ENCODE measurements around the gene DHX34.
"Not testable (repeated sequence)": the region's sequence is repeated elsewhere in the genome, so short reads cannot be mapped to it uniquely, and the experiment has no call there.

Gene DHX34

DNA sequence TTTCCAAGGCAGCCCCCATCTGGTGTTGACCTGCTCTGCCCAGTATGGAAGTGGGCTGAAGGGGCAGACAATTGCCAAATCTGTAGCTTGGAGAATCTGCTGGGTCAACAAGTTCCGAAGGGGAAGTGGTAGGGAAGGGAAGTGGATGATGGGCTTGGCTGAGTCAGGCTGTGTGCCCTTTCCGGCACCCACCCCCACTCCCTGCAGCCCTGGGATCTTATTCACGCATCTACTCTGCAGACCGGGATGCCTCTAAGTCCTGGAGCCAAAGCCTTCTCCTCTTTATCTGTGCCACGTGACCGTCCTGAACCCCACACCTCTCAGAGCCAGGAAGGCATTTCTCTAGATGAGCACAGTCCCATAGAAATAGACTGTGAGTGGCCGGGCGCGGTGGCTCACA, 24.6 kb upstream of the DHX34 start:
- no peak for DNase-seq

DNA sequence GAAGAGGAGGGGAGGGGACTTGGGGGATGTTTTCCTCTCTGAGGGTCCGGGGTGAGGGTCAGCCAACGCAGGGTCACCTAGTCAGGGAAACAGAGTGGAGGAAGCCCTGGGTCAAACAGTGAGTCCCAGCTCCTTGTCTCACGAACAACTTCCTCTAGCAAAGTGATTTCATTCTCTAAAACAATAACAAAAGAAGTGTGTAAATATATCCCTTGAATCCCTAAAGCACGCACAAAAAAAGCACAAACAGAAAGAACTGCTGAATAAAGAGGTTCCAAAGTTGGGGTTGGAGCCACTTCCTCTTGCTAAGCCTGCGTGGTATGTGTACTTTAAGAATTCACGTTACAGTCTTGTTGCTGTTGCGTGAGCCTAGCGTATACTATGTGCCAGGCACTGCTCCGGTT, 18.6 kb upstream of the DHX34 start:
- no peak for DNase-seq

DNA sequence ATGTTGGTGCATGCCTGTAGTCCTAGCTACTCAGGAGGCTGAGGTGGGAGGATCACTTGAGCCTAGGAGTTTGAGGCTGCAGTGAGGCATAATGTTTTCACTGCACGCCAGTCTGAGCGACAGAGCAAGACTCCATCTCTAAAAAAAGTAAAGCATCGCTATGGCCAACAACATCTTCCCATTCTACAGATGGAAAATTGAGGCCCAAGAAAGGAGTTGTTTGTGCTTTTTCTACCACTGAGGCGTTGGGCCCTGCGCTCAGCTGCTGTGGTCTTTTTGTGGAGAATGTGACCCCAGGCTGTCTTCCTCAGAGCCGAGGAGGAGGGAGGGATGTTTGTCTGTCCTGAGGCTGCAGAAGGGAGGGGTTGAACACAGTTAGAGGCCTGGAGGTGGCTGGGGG, 17.6 kb upstream of the DHX34 start:
- DNase-seq: no peak

DNA sequence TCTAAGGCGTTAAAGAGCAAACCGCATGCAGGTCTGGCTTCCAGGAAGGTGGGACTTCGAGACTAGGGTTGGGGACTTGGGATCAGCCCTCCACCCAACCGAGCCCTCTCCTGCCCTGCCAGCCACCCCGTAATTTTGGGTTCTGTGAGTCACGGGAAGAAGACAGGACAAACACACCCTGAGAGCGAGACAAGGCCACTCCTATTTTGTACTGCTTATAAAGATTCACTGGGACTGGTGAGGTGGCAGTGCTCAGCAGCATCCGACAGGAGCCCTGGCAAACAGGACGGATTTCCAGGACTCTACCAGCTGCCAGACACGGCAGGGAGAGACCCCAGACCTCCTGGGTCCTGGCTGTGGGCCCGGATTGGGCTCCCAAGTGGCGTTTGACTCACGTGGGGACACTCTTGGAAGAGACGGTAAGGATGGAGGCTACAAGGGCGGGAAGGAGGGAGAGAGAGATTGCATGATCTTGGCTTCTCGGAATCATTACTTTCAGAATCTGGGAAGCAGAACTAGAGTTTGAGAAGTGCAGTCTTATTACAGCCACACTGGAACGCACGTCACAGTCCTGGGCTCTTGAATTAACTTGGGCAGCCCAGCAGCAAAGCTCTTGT, 17.1 kb upstream of the DHX34 start, which contains the start of gene C5AR2:
TSS of gene C5AR2 (plus strand) at position 245 of the 617 bp plus-strand sequence. CDS start 8,625 bp downstream, outside the sequence.
- no peak for DNase-seq

DNA sequence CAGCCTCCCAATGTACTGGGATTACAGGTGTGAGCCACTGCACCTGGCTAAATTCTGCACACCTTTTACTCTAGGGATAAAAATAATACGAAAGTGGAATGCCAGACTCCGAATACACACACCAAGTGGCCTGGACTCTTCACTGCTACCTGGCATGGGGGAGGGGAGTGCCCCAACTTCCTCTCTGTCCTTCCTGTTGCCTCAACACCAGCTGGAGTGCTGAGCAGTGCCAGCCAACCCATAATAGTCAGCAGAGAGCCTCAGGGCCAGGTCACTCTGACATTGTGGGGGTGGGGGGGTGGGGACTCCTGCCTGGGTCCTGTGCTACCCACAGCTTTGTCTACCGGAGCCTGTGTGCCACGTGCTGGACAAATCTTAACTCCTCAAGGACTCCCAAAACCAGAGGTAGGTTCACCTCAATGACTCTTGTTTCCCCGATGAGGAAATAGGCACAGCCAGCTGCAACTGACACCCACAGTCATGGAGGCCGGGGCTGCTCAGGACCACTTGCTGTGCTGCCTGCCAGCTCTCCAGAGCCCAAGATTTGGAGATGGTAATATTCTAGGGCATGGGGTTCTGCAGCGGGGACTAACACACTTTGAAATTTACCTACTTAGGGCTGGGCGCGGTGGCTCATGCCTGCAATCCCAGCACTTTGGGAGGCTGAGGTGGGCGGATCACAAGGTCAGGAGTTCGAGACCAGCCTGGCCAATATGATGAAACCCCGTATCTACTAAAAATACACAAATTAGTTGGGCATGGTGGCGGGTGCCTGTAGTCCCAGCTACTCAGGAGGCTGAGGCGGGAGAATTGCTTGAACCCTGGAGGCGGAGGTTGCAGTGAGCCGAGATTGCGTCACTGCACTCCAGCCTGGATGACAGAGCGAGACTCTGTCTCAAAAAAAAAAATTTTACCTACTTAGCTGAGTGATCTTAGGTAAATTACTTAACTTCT, 12.1 kb upstream of the DHX34 start:
- not testable (repeated sequence) for DNase-seq

DNA sequence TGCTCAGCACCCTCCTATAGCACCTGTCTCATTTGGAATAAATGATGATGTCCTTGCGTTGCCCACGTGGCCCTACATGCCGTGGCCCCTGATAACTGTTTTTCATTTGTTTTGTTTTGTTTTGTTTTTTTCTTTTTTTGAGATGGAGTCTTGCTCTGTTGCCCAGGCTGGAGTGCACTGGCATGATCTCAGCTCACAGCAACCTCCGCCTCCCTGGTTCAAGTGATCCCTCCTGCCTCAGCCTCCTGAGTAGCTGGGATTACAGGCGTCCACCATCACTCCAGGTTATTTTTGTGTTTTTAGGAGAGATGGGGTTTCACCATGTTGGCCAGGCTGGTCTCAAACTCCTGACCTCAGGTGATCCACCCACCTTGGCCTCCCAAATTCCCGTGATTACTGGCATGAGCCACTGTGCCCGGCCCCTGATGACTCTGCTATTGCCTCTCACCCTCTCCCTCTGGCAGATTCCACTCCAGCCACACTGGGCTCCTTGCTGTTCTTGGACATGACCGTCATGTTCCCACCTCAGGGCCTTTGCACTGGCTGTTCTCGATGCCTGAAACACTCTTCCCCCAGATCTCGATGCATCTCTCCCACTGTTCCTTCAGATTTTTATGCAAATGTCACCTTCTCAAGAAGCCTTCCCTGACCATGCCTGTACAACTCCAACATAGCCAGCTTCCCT, 9.8 kb upstream of the DHX34 start:
- no peak for DNase-seq

DNA sequence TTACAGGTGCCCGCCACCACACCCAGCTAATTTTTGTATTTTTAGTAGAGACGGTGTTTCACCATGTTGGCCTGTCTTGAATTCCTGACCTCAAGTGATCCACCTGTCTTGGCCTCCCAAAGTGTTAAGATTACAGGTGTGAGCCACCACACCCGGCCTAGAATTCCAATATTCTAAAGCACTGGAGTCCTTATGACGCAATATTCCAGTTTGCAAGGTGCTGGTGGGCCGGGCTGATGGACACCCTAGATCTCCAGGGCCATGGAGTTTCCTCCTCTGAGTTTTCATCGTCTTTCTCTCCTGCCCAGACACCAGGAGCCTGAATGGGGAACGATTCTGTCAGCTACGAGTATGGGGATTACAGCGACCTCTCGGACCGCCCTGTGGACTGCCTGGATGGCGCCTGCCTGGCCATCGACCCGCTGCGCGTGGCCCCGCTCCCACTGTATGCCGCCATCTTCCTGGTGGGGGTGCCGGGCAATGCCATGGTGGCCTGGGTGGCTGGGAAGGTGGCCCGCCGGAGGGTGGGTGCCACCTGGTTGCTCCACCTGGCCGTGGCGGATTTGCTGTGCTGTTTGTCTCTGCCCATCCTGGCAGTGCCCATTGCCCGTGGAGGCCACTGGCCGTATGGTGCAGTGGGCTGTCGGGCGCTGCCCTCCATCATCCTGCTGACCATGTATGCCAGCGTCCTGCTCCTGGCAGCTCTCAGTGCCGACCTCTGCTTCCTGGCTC, 8.5 kb upstream of the DHX34 start:
- no peak for DNase-seq

DNA sequence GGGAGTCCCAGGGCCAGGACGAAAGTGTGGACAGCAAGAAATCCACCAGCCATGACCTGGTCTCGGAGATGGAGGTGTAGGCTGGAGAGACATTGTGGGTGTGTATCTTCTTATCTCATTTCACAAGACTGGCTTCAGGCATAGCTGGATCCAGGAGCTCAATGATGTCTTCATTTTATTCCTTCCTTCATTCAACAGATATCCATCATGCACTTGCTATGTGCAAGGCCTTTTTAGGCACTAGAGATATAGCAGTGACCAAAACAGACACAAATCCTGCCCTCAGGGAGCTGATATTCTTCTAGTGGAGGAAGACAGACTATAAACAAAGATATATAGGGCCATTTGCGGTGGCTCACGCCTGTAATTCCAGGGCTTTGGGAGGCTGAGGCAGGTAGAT, 7.4 kb upstream of the DHX34 start:
- no peak for DNase-seq

DNA sequence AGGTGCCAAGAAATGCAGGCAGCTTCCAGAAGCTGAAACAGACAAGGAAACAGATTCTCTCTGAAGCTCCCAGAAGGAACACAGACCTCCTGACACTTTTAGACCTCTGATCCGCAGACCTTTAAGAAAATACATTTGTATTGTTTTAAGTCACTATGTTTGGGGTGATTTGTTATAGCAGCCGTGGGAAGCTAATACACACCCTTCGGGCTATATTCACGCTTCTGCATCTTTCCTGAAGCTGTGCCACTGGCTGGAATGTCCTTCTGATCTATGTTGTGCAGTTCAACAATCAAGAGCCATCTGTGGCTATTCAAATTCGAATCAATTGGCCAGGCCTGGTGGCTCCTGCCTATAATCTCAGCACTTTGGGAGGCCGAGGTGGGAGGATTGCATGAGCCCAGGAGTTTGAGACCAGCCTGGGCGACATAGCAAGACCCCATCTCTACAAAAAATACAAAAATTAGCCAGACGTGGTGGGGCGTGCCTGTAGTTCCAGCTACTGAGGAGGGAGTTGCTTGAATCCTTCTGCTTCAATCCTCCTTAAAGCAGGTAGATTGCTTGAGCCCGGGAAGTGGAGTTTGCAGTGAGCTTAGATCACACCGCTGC, 5.8 kb upstream of the DHX34 start:
- DNase-seq: no peak

DNA sequence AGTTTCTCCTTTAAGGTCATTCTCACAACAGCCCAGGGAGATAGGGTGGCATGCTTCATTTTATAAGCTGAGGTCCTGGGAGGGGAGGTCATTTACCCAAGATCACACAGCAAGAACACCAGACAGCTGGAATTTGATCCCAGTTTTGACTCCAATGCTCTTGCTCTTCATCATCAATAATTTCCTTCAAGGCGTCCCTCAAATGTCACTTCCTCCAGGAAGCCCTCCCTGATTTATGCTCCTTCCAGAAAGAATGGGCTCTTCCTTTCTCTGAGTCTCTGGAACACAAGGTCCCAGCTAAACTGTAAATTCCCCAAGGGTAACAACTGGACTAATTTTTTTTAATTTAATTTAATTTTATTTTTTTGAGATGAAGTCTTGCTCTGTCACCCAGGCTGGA, 4.7 kb upstream of the DHX34 start:
- no peak for DNase-seq

DNA sequence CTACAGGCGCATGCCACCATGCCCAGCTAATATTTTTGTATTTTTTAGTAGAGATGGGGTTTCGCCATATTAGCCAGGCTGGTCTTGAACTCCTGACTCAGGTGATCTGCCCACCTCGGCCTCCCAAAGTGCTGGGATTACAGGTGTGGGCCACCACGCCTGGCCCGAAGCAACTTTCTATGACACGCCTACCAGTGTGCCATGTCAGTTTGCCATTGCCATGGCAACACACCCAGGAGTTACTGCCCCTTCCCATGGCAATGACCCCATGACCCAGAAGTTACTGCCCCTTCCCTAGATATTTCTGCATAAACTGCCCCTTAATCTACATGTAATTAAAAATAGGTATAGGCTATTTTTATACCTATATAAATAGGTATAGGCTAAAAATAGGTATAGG, 3.1 kb upstream of the DHX34 start:
- not testable (repeated sequence) for DNase-seq

DNA sequence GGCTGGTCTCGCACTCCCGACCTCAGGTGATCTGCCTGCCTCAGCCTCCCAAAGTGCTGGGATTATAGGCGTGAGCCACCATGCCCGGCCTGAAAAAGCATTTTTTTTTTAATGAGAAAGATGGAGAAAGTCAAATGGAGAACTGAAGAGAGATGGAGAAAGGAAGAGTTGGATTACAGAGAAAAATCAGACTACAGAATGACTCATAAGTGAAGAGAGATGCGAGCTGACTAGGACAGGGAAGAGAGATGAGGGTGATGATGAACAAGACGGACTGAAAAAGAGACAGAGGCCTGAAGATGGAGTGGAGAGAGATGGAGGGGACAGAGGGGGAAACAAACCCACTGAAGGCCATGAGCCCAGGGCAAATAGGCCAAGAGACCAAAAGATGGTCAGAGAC, 1.5 kb downstream of the DHX34 start:
- no peak for DNase-seq

DNA sequence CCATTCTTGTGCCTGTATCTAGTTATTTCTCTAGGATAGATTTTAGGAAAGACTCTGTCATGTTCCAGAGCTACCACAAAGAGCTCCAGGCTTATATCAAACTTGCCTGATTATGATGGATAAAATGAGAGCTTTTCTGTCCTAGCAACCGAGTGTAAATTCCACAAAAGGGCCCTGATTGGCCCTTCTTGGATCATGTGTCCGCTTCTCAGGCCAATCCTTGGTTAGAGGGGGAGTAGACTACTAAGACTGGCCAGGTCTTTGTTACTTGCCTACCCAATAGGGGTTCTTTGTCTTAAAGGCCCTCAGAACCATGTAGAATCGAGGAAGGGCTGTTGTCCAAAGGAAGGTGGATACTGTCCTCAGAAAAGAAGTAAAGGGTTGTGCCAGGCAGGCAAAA, 2.4 kb downstream of the DHX34 start:
- DNase-seq: no peak

DNA sequence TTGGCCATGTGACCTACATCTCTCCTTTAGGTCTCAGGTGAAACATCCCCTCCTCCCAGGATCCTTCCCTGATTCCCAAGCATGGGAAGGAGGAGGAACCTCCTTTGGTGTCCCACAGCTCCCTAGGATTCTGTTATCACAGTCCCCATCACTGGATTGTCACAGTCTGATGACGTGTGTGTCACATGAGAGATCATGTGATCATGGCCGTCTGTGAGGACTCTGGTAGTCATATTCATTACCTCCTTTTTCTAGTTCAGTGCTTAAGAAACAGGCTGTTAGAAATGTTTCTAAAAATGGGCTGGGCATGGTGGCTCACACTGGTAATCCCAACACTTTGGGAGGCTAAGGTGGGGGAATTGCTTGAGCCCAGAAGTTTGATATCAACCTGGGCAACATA, 3.0 kb downstream of the DHX34 start:
- DNase-seq: no peak

DNA sequence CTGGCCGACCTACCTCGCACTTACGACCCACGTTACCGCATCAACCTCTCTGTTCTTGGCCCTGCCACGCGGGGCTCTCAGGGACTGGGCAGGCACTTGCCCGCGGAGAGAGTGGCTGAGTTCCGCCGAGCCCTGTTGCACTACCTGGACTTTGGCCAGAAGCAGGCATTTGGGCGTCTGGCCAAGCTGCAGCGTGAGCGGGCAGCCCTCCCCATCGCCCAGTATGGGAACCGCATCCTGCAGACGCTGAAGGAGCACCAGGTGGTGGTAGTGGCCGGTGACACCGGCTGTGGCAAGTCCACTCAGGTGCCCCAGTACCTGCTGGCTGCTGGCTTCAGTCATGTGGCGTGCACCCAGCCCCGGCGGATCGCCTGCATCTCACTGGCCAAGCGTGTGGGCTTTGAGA, 4.2 kb downstream of the DHX34 start:
- DNase-seq: no peak

DNA sequence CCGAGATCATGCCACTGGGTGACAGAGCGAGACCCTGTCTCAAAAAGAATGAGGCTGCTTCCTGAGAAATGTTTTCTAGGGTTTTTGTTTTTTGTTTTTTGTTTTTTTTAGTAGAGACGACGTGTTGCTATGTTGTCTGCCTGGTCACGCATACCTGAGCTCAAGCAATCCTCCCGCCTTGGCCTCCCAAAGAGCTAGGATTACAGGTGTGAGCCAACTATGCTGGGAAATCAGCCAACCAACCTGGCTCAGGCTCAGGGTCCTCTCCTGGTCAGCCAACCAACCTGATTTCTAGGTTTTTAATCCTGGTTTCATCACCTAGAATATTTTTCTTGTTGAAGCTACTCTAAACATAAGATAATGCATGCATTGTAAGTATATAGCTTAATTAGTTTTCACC, 7.8 kb downstream of the DHX34 start:
- DNase-seq: no peak

DNA sequence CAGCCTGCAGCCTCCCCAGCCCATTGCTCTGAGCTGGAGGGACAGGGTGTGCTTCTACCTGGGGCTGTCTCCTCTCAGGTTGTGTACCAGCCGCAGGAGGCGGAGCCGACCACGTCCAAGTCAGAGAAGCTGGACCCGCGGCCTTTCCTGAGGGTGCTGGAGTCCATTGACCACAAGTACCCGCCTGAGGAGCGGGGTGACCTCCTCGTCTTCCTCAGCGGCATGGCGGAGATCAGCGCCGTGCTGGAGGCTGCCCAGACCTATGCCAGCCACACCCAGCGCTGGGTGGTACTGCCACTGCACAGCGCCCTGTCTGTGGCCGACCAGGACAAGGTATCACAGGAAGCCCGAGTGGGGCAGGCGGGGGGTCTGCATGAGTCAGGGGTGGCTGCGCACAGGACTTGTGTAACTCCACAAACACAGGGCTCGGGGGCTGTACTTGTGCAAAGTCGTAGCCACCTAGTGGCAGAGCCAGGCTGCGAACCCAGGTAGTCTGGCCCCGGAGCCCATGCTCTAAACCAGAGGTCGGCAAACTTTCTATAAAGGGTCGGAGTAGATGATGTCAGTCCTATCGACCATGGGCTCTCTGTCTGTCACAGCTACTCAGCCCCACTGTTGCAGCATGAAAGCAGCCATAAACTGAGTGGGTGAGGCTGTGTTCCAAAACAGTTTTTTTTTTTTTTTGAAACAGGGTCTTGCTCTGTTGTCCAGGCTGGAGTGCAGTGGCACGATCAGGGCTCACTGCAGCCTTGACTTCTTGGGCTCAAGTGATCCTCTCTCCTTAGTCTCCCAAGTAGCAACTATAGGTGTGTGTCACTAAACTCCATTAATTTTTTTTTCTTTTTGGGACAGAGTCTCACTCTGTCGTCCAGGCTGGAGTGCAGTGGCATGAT, 8.9 kb downstream of the DHX34 start:
- DNase-seq: no peak

DNA sequence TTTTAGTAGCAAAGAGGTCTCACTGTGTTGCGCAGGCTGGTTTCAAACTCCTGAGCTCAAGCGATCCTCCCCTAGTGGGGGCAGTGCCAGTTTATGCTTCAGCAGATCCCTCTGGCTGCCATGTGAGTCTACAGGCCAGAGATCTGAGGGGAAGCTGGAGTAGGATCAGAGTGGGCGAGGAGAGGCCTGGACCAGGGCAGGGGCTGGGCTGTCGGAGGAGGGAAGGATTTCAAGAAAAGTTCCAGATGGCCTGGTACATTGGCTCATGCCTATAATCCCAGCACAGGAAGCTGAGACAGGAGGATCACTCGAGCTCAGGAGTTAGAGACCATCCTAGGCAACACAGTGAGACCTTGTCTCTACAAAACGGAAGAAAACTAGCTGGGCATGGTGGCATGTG, 9.8 kb downstream of the DHX34 start:
- no peak for DNase-seq

DNA sequence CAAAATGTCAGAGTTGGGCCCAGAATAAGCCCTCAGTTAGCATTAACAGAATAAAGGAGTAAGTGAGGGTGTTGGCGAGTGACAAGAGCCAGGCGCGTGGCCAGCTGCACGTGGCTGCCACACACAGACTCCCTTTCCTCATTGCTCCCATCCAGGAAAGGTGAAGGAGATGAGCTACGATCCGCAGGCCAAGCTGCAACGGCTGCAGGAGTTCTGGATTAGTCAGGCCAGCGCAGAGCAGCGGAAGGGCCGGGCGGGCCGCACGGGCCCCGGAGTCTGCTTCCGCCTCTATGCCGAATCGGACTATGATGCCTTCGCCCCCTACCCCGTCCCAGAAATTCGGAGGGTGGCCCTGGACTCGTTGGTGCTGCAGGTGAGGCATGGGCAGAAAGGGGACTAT, 13.2 kb downstream of the DHX34 start:
- DNase-seq: no peak

DNA sequence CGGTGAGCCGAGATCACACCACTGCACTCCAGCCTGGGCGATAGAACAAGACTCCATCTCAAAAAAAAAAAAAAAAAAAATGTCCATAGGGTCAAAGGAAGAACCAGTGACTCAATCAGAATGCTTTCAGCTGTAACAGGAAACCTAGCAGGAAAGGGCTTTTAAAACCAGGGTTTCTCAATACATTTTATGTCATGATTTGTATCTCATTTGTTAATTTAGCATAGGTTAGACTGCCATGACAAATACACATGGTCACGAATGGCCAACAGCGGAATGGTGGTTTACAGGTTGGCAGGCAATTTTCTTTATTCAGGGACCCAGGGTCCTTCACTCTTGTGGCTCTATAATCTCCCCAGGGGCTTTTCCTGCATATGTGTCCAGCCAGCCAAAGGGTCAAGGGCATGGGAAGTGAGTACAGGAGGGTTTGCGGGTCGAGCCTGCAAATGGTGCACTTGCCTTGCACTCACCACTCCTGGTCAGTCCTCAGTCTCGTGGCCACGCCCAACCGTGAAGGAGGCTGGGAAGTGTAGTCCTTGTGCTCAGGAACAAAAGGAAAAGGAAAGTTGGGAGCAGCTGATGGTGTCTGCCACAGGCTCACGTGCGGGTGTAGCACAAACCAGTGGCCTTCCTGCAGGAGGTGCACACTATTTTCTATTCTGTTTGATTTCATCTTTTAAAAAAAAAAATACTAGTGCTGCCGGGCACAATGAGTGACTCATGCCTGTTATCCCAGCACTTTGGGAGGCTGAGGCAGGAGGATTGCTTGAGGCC, 14.8 kb downstream of the DHX34 start:
- no peak for DNase-seq

DNA sequence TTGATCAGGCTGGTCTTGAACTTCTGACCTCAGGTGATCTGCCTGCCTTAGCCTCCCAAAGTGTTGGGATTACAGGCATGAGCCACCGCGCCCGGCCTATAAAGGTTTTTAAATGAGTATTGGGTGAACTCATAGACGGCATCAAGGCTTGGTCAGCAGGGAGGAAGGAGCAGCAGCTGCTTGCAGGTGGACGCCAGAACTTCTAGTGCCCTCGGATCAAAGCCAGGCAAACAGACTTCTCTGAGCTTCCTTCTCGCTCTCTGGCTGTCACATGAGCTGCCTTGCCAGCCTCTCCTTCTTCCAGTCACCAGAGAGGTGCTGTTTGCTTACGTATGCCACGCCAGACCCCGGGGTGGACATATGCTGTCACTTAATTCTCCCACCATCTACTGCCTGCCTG, 16.3 kb downstream of the DHX34 start:
- DNase-seq: not testable (repeated sequence)

Measured in NCI-H2107 (cell line).